GM10248 (cell line): ENCODE measurements around the gene AUTS2.

ENCODE experiments used
- CTCF ChIA-PET: fragments of 300-600 bp; sonication (Branson Sonifier 250); formaldehyde crosslinking; extraction: SDS; loops from one replicate; lab custom pipeline; 2021; ENCODE audit warnings: antibody characterized with exemption; lab: Yijun Ruan, JAX
- POLR2A ChIA-PET: fragments of 350-650 bp; sonication (Branson Sonifier 250); formaldehyde crosslinking; extraction: SDS; loops from one replicate; lab custom pipeline; 2020; ENCODE audit warnings: antibody characterized with exemption; lab: Yijun Ruan, JAX
- DNase-seq: peaks from one replicate; pipeline ENCODE4 v3.0.0; 2012; ENCODE audit errors: extremely low spot score
- CTCF ChIP-seq: IDR thresholded peaks from 2 replicates; pipeline ENCODE4 v1.5.1; 2012; ENCODE audit warnings: mild to moderate bottlenecking, low read depth; ENCODE audit errors: extremely low read depth, missing control alignments, control extremely low read depth

The AUTS2 gene

GRCh38 chr7:70486977-70487376, 888.7 kb downstream of the AUTS2 start:
- ChIA-PET POLR2A (no interaction called here), CTCF (interaction anchor here (1.3 kb wide), 1 partner anchor 15 kb away, joined by 3 read pairs; no protein-coding TSS in a partner anchor)
- TF ChIP-seq CTCF, result no peak
- no peak for DNase-seq

- no peak for TF ChIP-seq CTCF
- ChIA-PET CTCF (interaction anchor here (1.3 to 1.4 kb wide), 2 partner anchors 10 to 16 kb away, joined by 3 read pairs; no protein-coding TSS in a partner anchor), POLR2A (no interaction called here)
- no peak for DNase-seq
Measured at GRCh38 chr7:70487428-70487827, 889.2 kb downstream of the AUTS2 start.

GRCh38 chr7:70487886-70488285, 889.6 kb downstream of the AUTS2 start:
- POLR2A ChIA-PET, result no interaction called here
- no peak for DNase-seq
- CTCF ChIA-PET, result interaction anchor here (1.3 to 1.4 kb wide), 2 partner anchors 11 to 16 kb away, joined by 3 read pairs; no protein-coding TSS in a partner anchor
- TF ChIP-seq CTCF, result no peak

GRCh38 chr7:70489813-70490212, 891.5 kb downstream of the AUTS2 start:
- ChIA-PET CTCF (interaction anchor here (1.4 kb wide), 1 partner anchor 11 kb away, joined by 3 read pairs; no protein-coding TSS in a partner anchor), POLR2A (no interaction called here)
- no peak for TF ChIP-seq CTCF
- DNase-seq, result no peak

GRCh38 chr7:70492625-70493024, 894.4 kb downstream of the AUTS2 start:
- ChIA-PET POLR2A (no interaction called here), CTCF (no interaction called here)
- no peak for TF ChIP-seq CTCF
- no peak for DNase-seq

GRCh38 chr7:70494225-70495032, 896.2 kb downstream of the AUTS2 start:
- ChIA-PET CTCF (no interaction called here), POLR2A (no interaction called here)
- no peak for DNase-seq
- no peak for TF ChIP-seq CTCF
